HepG2 (cell line): ENCODE results near the gene TOP2A. TPM values are rescaled to one million over a fixed set of nuclear protein-coding genes. Genes with fewer than 3 reads are reported as not detected.
A peak's percentile ranks its signal among the peaks of the same experiment; 100 is the strongest.

Experiments
- ATAC-seq: fragments of 200-7000 bp; cut with Tn5 transposase; 3 replicates; pipeline ENCODE4 v1.9.1; 2020; ENCODE audit warnings: mild to moderate bottlenecking, moderate library complexity
- BruUV-seq: library from RNA; stranded (reverse); fragments of 400-500 nt; replicated peaks from 2 replicates; lab custom pipeline; 2021; lab: Mats Ljungman, UMichigan
- CTCF ChIA-PET: fragments of 300-600 bp; formaldehyde crosslinking; extraction: SDS; loops from one replicate; lab custom pipeline; 2021; ENCODE audit warnings: low total read pairs, inconsistent platforms, low intra/inter-chr PET ratio; lab: Yijun Ruan, JAX
- POLR2A ChIA-PET: fragments of 350-600 bp; sonication (Branson Sonifier 250); formaldehyde crosslinking; loops from one replicate; lab custom pipeline; 2020; ENCODE audit warnings: antibody characterized with exemption, inconsistent platforms; lab: Yijun Ruan, JAX
- DNase-seq: peaks from one replicate; pipeline ENCODE4 v3.0.0-alpha.2; 2015; ENCODE audit warnings: low spot score
- FAIRE-seq: peaks from 3 replicates; lab custom pipeline; 2011; peaks lifted over from hg19 to GRCh38; lab: Jason Lieb, UNC
- H2AFZ ChIP-seq: one replicate; pipeline ENCODE4 v1.6.1; 2011; ENCODE audit warnings: low read length, inconsistent platforms
- H3K27ac ChIP-seq: fragments of 300-600 bp; 3 replicates; pipeline ENCODE4 v1.8.0; 2011; ENCODE audit warnings: mixed run types, mild to moderate bottlenecking, mixed read lengths, low read length, inconsistent platforms; ENCODE audit not compliant: insufficient read depth; ENCODE audit errors: extremely low read length
- H3K27me3 ChIP-seq, 2 experiments: fragments of 200-600 bp in 1 of 2; 2 replicates in 1 of 2; 3 replicates in 1 of 2; pipeline versions ENCODE4 v1.6.0 to v1.8.0; 2011; ENCODE audit warnings: low read length in 2 of 2, mild to moderate bottlenecking in 2 of 2, moderate library complexity in 2 of 2, inconsistent platforms in 1 of 2; ENCODE audit not compliant: insufficient read depth in 2 of 2, control insufficient read depth in 1 of 2
- H3K36me3 ChIP-seq, 2 experiments: fragments of 200-600 bp in 1 of 2; replicated peaks in 1 of 2; 2 replicates in 1 of 2; 3 replicates in 1 of 2; pipeline versions ENCODE4 v1.5.1 to v1.8.0; 2011; ENCODE audit warnings: low read length in 2 of 2, inconsistent platforms in 1 of 2; ENCODE audit not compliant: insufficient read depth in 2 of 2, control insufficient read depth in 1 of 2
- H3K4me1 ChIP-seq: 2 replicates; pipeline ENCODE4 v1.5.1; 2012; ENCODE audit warnings: low read length, inconsistent platforms; ENCODE audit not compliant: insufficient read depth
- H3K4me2 ChIP-seq: 2 replicates; pipeline ENCODE4 v1.6.0; 2011; ENCODE audit warnings: low read depth, low read length, inconsistent platforms
- H3K4me3 ChIP-seq, 3 experiments: fragments of 200-600 bp in 1 of 3; sonication (generic), shearing (Covaris generic) in 1 of 3; replicated peaks in 1 of 3; 2 replicates each; pipeline ENCODE4 v1.5.1; 2011 to 2016; ENCODE audit warnings: low read length in 3 of 3, inconsistent platforms in 2 of 3, low read depth in 2 of 3, mild to moderate bottlenecking in 2 of 3, control low read depth in 1 of 3, mixed read lengths in 1 of 3; ENCODE audit not compliant: insufficient read depth in 1 of 3
- H3K79me2 ChIP-seq: one replicate; pipeline ENCODE4 v1.6.1; 2011; ENCODE audit warnings: low read length, inconsistent platforms; ENCODE audit not compliant: insufficient read depth
- H3K9ac ChIP-seq: 2 replicates; pipeline ENCODE4 v1.6.0; 2011; ENCODE audit warnings: mild to moderate bottlenecking, low read depth, low read length, inconsistent platforms; ENCODE audit not compliant: insufficient read depth
- H3K9me3 ChIP-seq: 2 replicates; pipeline ENCODE4 v1.5.1; 2012; ENCODE audit warnings: mild to moderate bottlenecking, low read length
- H4K20me1 ChIP-seq: 2 replicates; pipeline ENCODE4 v1.6.0; 2011; ENCODE audit warnings: inconsistent platforms, mild to moderate bottlenecking, low read length, moderate library complexity; ENCODE audit not compliant: insufficient read depth
- AGO2 ChIP-seq: fragments of 200-400 bp; formaldehyde crosslinking; optimal IDR thresholded peaks from 2 replicates; pipeline ENCODE3; 2017; ENCODE audit warnings: mild to moderate bottlenecking, low read depth, low read length, moderate library complexity
- HNRNPH1 ChIP-seq: fragments of 200-400 bp; formaldehyde crosslinking; optimal IDR thresholded peaks from 2 replicates; pipeline ENCODE3; 2017; ENCODE audit warnings: mild to moderate bottlenecking, low read depth, low read length
- HNRNPL ChIP-seq: fragments of 200-400 bp; formaldehyde crosslinking; IDR thresholded peaks from 2 replicates; pipeline ENCODE4 v1.6.1; 2017; ENCODE audit warnings: mild to moderate bottlenecking, low read depth, low read length
- MIER3 ChIP-seq: IDR thresholded peaks from 2 replicates; pipeline ENCODE4 v1.6.1; 2016; ENCODE audit warnings: missing compliant biosample characterization, borderline replicate concordance
- RBFOX2 ChIP-seq: fragments of 200-400 bp; formaldehyde crosslinking; IDR thresholded peaks from 2 replicates; pipeline ENCODE4 v1.6.1; 2017; ENCODE audit warnings: low read depth, mild to moderate bottlenecking, low read length
- SETDB1 ChIP-seq: sonication (generic); formaldehyde crosslinking; IDR thresholded peaks from 2 replicates; pipeline ENCODE4 v1.5.1; 2020; ENCODE audit warnings: missing genetic modification reagents, mild to moderate bottlenecking, borderline replicate concordance
- SMAD9 ChIP-seq: sonication (generic); formaldehyde crosslinking; IDR thresholded peaks from 2 replicates; pipeline ENCODE4 v1.5.1; 2020; ENCODE audit warnings: mild to moderate bottlenecking, missing genetic modification reagents
- TEAD2 ChIP-seq: sonication (generic); formaldehyde crosslinking; IDR thresholded peaks from 2 replicates; pipeline ENCODE4 v1.9.0; 2021; ENCODE audit warnings: missing genetic modification reagents
- ZNF12 ChIP-seq: sonication (generic); formaldehyde crosslinking; IDR thresholded peaks from 2 replicates; pipeline ENCODE4 v1.5.0; 2020; ENCODE audit warnings: missing genetic modification reagents
- ZNF333 ChIP-seq: sonication (generic); formaldehyde crosslinking; IDR thresholded peaks from 2 replicates; pipeline ENCODE4 v1.4.0; 2020; ENCODE audit warnings: mild to moderate bottlenecking, missing genetic modification reagents, borderline replicate concordance
- ZNF432 ChIP-seq: sonication (generic); formaldehyde crosslinking; IDR thresholded peaks from 2 replicates; pipeline ENCODE4 v1.5.0; 2020; ENCODE audit warnings: missing genetic modification reagents, mild to moderate bottlenecking, borderline replicate concordance
- ZNF816 ChIP-seq: sonication (generic); formaldehyde crosslinking; IDR thresholded peaks from 2 replicates; pipeline ENCODE4 v1.8.0; 2022; ENCODE audit warnings: missing genetic modification reagents, mild to moderate bottlenecking, borderline replicate concordance
- ZNF883 ChIP-seq: sonication (generic); formaldehyde crosslinking; IDR thresholded peaks from 2 replicates; pipeline ENCODE4 v1.5.1; 2020; ENCODE audit warnings: mild to moderate bottlenecking, missing genetic modification reagents; ENCODE audit errors: not compliant biosample characterization
- WGBS: methylation state at CpG from one replicate; pipeline ENCODE4 v1.1.6; 2017; ENCODE audit warnings: low lambda C conversion rate; 5-methylcytosine and 5-hydroxymethylcytosine counted together
- in situ Hi-C: cut with HindIII; loops from 2 replicates; pipeline ENCODE4 v1.10.0; 2017; ENCODE audit warnings: low pct_unique_long_range_greater_than_20kb; ENCODE audit not compliant: extremely low pct_ligation_motif_present
- intact Hi-C: fragments of 100-400 bp; cut with micrococcal nuclease; formaldehyde crosslinking; loops from one replicate; pipeline ENCODE4 v1.10.0; 2022; ENCODE audit not compliant: unreplicated experiment
- polyA plus RNA-seq, 8 experiments: library from polyadenylated mRNA; depleted of rRNA in 3 of 8; stranded (reverse) in 7 of 8; unstranded in 1 of 8; fragments of >200 nt; fragmentation: Illumina TruSeq in 4 of 8; extraction: Trizol in 4 of 8; gene quantifications; 2 replicates each; pipeline versions ENCODE4 v1.2.1 to v1.2.3, GENCODE V29; 2011 to 2016; ENCODE audit warnings: low read depth in 4 of 8, missing spikeins in 1 of 8, mixed read lengths in 1 of 8; ENCODE audit not compliant: insufficient read depth in 1 of 8
- total RNA-seq, 5 experiments: library from RNA; depleted of rRNA; stranded (reverse); fragments of >200 nt; fragmentation: Illumina TruSeq; extraction: Trizol; gene quantifications; 2 replicates each; pipeline ENCODE4 v1.2.3, GENCODE V29; 2016; ENCODE audit warnings: low read depth in 1 of 5
- TF ChIP-seq, protein P1 (sequence below): sonication (generic); formaldehyde crosslinking; IDR thresholded peaks from 2 replicates; pipeline ENCODE4 v1.8.1; 2023; ENCODE audit warnings: mild to moderate bottlenecking, moderate library complexity, missing genetic modification reagents
- TF ChIP-seq, protein P2 (sequence below): IDR thresholded peaks from 2 replicates; pipeline ENCODE4 v1.6.1; 2016
- TF ChIP-seq, protein P3 (sequence below): sonication (generic); formaldehyde crosslinking; IDR thresholded peaks from 2 replicates; pipeline ENCODE4 v1.5.0; 2020; ENCODE audit warnings: mild to moderate bottlenecking, missing genetic modification reagents
- TF ChIP-seq, protein P4 (sequence below): sonication (generic); formaldehyde crosslinking; IDR thresholded peaks from 2 replicates; pipeline ENCODE4 v1.4.0; 2020; ENCODE audit warnings: missing genetic modification reagents, mild to moderate bottlenecking, borderline replicate concordance

The TOP2A gene
- total and polyA plus RNA-seq, 2 of the 13 experiments (the other 11 are each of a cell fraction or from before 2014, with no cell fraction given): 108 to 327 TPM

DNA sequence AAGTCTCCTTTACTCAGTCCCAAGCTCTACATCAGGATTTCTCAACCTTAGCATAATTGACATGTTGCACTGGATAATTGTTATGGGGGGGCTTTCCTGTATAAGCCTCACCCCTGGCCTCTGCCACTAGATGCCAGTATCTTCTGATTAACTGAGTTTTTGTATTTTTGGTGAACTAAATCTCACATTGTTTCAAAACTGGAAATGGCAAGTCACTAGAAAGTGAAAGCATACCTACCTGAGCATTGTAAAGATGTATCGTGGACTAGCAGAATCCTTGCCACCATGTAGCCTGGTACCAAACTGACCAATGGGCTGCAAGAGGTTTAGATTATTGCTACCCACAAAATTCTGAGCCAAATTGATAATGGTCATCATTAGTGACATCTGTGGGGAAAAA is 15.0 kb downstream of the TOP2A start:
- Histone ChIP-seq H3K27me3 (no peaks in the 10 kb centered on the region), H2AFZ (no peak overlapping the region), H3K27ac (no peak overlapping the region), H3K4me2 (no peak overlapping the region), H3K9ac (no peak overlapping the region), H3K9me3 (no peaks in the 10 kb centered on the region), H3K4me3 (no peak overlapping the region), H3K79me2 (peaks cover 3% of the 10 kb centered on the region), H3K4me1 (no peaks in the 10 kb centered on the region), H3K36me3 (peaks cover 22 to 93% of the 10 kb centered on the region in 2 experiments), H4K20me1 (no peaks in the 10 kb centered on the region; the same call in 1 of the 2 replicates)
- CTCF ChIA-PET: no interaction called here
- in situ Hi-C loops (no loop called here), intact Hi-C loops (no loop called here)
- WGBS: 100% methylated on average over 1 of the region's 1 CpG
- FAIRE-seq (no peak), DNase-seq (no peak), ATAC-seq (no peak)
- TF ChIP-seq RBFOX2 (peak; percentile 55), MIER3 (no peak), ZNF333 (CRISPR knock-in tag) (no peak), TEAD2 (no peak), SETDB1 (CRISPR knock-in tag) (no peak), ZNF12 (CRISPR knock-in tag) (no peak), ZNF816 (CRISPR knock-in tag) (no peak), HNRNPL (no peak), AGO2 (peak; percentile 16), ZNF432 (CRISPR knock-in tag) (no peak), ZNF883 (CRISPR knock-in tag) (no peak), HNRNPH1 (no peak), SMAD9 (CRISPR knock-in tag) (no peak)
- TF ChIP-seq, protein P1, sequence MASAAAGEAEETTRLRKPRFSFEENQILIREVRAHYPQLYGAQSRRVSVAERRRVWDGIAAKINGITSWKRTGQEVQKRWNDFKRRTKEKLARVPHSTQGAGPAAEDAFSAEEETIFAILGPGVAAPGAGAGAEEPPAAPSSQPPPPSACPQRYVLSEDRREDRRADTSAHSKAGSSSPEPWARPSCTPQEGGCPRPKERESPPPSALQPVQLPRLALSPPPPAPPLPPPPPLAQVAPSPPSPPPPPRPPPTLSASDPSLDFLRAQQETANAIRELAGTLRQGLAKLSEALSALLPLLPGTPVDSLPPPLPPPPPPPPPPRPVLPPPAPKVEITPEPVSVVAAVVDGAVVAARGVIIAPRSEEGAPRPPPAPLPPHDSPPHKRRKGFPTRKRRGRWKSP: no peak
- TF ChIP-seq, protein P2, sequence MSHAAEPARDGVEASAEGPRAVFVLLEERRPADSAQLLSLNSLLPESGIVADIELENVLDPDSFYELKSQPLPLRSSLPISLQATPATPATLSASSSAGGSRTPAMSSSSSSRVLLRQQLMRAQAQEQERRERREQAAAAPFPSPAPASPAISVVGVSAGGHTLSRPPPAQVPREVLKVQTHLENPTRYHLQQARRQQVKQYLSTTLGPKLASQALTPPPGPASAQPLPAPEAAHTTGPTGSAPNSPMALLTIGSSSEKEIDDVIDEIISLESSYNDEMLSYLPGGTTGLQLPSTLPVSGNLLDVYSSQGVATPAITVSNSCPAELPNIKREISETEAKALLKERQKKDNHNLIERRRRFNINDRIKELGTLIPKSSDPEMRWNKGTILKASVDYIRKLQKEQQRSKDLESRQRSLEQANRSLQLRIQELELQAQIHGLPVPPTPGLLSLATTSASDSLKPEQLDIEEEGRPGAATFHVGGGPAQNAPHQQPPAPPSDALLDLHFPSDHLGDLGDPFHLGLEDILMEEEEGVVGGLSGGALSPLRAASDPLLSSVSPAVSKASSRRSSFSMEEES (CRISPR knock-in tag): no peak
- TF ChIP-seq, protein P3, sequence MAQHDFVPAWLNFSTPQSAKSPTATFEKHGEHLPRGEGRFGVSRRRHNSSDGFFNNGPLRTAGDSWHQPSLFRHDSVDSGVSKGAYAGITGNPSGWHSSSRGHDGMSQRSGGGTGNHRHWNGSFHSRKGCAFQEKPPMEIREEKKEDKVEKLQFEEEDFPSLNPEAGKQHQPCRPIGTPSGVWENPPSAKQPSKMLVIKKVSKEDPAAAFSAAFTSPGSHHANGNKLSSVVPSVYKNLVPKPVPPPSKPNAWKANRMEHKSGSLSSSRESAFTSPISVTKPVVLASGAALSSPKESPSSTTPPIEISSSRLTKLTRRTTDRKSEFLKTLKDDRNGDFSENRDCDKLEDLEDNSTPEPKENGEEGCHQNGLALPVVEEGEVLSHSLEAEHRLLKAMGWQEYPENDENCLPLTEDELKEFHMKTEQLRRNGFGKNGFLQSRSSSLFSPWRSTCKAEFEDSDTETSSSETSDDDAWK (CRISPR knock-in tag): no peak
- TF ChIP-seq, protein P4, sequence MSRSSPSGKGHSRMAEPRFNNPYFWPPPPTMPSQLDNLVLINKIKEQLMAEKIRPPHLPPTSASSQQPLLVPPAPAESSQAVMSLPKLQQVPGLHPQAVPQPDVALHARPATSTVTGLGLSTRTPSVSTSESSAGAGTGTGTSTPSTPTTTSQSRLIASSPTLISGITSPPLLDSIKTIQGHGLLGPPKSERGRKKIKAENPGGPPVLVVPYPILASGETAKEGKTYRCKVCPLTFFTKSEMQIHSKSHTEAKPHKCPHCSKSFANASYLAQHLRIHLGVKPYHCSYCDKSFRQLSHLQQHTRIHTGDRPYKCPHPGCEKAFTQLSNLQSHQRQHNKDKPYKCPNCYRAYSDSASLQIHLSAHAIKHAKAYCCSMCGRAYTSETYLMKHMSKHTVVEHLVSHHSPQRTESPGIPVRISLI (CRISPR knock-in tag): no peak
- POLR2A ChIA-PET: no interaction called here
- no TSS peak for BruUV-seq
